Fibroblast of lung (primary cell): ENCODE data around the gene MMP14.

Experiments used
- EZH2 ChIP-seq: IDR thresholded peaks from 2 replicates; pipeline ENCODE4 v1.5.1; 2012; ENCODE audit warnings: low read length, control low read depth, mild to moderate bottlenecking; ENCODE audit errors: missing control alignments
- TF ChIP-seq, protein P1 (sequence below), 2 donors: IDR thresholded peaks in 1 of 2; conservative IDR thresholded peaks in 1 of 2; 1 replicate in 1 of 2; 2 replicates in 1 of 2; pipeline ENCODE4 v1.5.1; 2011 to 2012; ENCODE audit warnings: low read length in 2 of 2, control low read depth in 1 of 2, inconsistent platforms in 1 of 2, low read depth in 1 of 2, mild to moderate bottlenecking in 1 of 2

DNA sequence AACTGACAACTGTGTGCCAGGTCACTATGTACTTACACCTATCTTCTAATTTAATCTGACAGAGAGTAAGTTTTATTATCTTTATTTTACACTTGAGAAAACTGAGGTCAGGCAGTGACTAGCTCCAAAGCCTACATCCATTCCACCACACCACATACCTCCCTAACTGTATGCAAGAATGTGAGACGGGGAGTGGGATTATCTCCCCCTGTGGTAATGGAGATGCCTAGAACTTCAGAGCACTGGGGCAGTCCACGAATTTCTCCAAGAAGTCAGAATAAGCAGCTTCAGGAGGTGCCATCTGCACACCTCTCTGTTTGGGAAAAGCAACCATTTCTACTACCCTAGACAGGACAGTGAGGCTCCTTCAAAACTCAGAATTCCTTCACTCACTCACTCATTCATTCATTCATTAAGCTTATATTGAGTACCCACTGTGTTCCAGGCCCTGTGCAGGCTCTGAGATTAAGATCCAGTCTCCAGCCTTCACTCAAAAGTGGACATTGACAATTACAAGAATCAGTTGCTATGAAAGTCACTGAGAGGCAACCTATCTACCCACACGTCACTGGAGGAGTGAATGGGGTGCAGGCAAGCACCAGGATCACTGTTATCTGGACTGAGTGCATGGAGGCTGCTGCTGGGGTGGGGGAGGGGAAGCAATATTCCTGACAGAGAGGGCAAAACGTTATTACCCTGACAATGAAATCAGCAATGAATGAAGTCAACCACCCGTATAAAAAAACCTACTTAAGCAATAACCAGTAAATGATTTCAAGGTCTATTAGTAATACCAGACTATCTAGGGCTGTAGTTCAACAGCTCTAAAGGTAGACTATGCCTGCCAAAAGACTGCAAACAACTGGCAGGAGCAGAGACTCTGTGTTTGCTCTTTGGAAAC lies 39.1 kb upstream of the MMP14 start:
- TF ChIP-seq, protein P1, sequence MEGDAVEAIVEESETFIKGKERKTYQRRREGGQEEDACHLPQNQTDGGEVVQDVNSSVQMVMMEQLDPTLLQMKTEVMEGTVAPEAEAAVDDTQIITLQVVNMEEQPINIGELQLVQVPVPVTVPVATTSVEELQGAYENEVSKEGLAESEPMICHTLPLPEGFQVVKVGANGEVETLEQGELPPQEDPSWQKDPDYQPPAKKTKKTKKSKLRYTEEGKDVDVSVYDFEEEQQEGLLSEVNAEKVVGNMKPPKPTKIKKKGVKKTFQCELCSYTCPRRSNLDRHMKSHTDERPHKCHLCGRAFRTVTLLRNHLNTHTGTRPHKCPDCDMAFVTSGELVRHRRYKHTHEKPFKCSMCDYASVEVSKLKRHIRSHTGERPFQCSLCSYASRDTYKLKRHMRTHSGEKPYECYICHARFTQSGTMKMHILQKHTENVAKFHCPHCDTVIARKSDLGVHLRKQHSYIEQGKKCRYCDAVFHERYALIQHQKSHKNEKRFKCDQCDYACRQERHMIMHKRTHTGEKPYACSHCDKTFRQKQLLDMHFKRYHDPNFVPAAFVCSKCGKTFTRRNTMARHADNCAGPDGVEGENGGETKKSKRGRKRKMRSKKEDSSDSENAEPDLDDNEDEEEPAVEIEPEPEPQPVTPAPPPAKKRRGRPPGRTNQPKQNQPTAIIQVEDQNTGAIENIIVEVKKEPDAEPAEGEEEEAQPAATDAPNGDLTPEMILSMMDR (conservative IDR thresholded peaks at IDR 0.05 in 1 of 2, IDR thresholded peaks at IDR 0.05 in 1 of 2; ENCODE audit: low read depth in 1 of 2, low read length in 2 of 2), result no peak
- TF ChIP-seq EZH2, result no peak
